ENCODE data around the gene RPTOR. TPM values are rescaled to one million over a fixed set of nuclear protein-coding genes. Genes with fewer than 3 reads are reported as not detected.

RPTOR gene
- total RNA-seq, 2 donors from 2014 or later: 62.0 to 228 TPM

- no peak for ATAC-seq (replicated peaks)
- Mint-ChIP-seq H3K27me3 (peaks cover 4% of the 10 kb centered on the region), H3K4me3 (peak overlapping the region; percentile 15), H3K9me3 (no peaks in the 10 kb centered on the region), H3K36me3 (ENCODE audit: low read depth) (no peaks in the 10 kb centered on the region), H3K4me1 (peaks cover 11% of the 10 kb centered on the region), H3K27ac (peak overlapping the region; percentile 47)
Observed at GRCh38 chr17:80979547-80980378, 435.1 kb downstream of the RPTOR start.

DNA sequence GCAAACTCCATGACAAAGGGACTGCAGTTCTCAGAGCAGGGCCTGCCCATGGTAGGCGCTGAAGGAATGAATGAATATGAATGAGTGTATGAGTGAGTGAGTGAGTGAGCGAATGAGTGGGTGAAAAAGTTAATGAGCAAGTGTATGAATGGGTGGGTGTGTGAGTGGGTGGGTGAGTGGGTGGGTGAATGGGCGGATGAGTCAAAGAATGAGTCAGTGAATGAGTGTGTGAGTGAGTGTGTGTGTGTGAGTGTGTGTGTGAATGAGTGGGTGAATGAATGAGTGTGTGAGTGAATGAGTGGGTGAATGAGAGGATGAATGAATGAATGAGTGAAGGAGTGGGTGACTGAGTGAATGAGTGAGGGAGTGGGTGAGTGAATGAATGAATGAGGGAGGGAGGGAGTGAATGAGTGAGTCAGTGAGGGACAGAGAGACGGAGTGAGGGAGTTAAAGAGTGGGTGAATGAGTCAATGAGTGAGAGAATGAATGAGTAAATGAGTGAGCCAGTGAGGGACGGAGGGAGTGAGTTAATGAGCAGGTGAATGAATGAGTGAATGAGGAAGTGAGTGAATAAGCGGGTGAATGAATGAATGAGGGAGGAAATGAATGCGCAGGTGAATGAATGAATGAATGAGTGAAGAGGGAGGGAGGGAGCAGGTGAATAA is 435.9 kb downstream of the RPTOR start:
- Mint-ChIP-seq H3K27ac (peak overlapping the region; percentile 47), H3K4me1 (peaks cover 11% of the 10 kb centered on the region), H3K9me3 (no peaks in the 10 kb centered on the region), H3K36me3 (ENCODE audit: low read depth) (no peaks in the 10 kb centered on the region), H3K4me3 (peak overlapping the region; percentile 15), H3K27me3 (peaks cover 4% of the 10 kb centered on the region)
- ATAC-seq (replicated peaks): peak; percentile 92

- Mint-ChIP-seq H3K9me3 (no peaks in the 10 kb centered on the region), H3K4me3 (peak overlapping the region; percentile 15), H3K4me1 (peaks cover 11% of the 10 kb centered on the region), H3K27ac (peak overlapping the region; percentile 47), H3K36me3 (ENCODE audit: low read depth) (no peaks in the 10 kb centered on the region), H3K27me3 (peaks cover 4% of the 10 kb centered on the region)
- ATAC-seq (replicated peaks): no peak
Observed at GRCh38 chr17:80981062-80981902, 436.6 kb downstream of the RPTOR start.

DNA sequence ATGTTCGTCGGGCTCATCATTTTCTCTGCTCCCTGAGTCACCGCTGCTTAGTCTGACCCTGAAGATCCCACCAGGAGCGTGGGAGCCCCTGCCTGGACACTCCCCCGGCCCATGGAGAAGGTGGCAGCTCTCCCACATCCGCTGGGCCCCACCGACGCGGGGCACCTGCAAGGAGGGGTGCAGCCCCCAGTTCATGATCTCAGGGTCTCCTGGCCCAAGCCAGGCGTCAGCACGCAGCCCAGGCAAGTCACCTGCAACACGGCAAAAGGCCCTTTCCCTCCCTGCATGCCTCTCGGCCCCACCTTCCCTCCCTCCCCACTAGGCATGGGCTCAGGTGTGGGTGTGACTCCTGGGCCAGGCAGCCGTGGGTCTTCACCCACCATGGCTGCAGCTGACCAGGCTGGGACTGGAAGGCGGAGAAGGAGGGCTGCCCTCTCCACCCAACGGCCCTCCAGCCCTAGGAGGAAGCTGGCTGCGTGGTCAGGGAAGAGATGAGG is 437.3 kb downstream of the RPTOR start:
- H3K4me1 Mint-ChIP-seq: peaks cover 11% of the 10 kb centered on the region
- no peaks in the 10 kb centered on the region for H3K36me3 Mint-ChIP-seq (ENCODE audit: low read depth)
- H3K27ac Mint-ChIP-seq: no peak overlapping the region
- ATAC-seq (replicated peaks): no peak
- peaks cover 4% of the 10 kb centered on the region for H3K27me3 Mint-ChIP-seq
- H3K9me3 Mint-ChIP-seq: no peaks in the 10 kb centered on the region
- H3K4me3 Mint-ChIP-seq: no peak overlapping the region

DNA sequence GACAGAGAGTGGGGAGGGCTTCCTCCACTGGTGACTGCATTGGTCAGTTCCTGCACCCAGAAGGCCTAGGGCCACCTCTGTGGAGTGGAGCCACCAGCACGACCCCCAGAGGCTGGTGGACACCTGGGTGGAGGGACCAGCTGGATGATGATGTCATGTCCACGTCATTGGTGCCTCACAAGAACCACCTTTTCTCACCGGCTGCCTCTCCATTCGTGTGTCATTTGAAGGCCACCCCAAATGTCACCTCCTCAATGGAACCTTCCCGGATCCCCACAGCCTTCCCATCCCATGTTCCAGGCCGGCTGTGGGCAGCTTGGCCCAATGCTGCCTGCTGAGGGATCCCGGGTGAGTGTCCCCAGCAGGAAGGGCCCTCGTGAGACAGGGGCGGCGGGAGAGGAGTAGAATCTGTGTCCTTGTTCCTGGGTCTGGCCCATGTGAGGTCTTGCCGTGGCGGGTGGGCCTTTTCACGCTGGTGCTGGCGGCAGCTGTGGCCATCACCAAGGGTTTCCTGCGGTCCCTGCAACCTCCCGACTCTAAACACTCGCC is 437.9 kb downstream of the RPTOR start:
- H3K36me3 Mint-ChIP-seq (ENCODE audit: low read depth): no peaks in the 10 kb centered on the region
- H3K9me3 Mint-ChIP-seq: no peaks in the 10 kb centered on the region
- no peak overlapping the region for H3K4me3 Mint-ChIP-seq
- ATAC-seq (replicated peaks): no peak
- peaks cover 4% of the 10 kb centered on the region for H3K27me3 Mint-ChIP-seq
- no peak overlapping the region for H3K27ac Mint-ChIP-seq
- H3K4me1 Mint-ChIP-seq: peaks cover 11% of the 10 kb centered on the region

- H3K4me1 Mint-ChIP-seq: peaks cover 11% of the 10 kb centered on the region
- H3K9me3 Mint-ChIP-seq: no peaks in the 10 kb centered on the region
- no peak overlapping the region for H3K27ac Mint-ChIP-seq
- no peaks in the 10 kb centered on the region for H3K36me3 Mint-ChIP-seq (ENCODE audit: low read depth)
- ATAC-seq (replicated peaks): no peak
- H3K4me3 Mint-ChIP-seq: no peak overlapping the region
- H3K27me3 Mint-ChIP-seq: peaks cover 4% of the 10 kb centered on the region
Observed at GRCh38 chr17:80983545-80983944, 438.9 kb downstream of the RPTOR start.

- no peak for ATAC-seq (replicated peaks)
- Mint-ChIP-seq H3K4me1 (peaks cover 11% of the 10 kb centered on the region), H3K4me3 (no peak overlapping the region), H3K27me3 (peaks cover 4% of the 10 kb centered on the region), H3K9me3 (no peaks in the 10 kb centered on the region), H3K27ac (no peak overlapping the region), H3K36me3 (ENCODE audit: low read depth) (no peaks in the 10 kb centered on the region)
Observed at GRCh38 chr17:80984749-80985148, 440.1 kb downstream of the RPTOR start.

DNA sequence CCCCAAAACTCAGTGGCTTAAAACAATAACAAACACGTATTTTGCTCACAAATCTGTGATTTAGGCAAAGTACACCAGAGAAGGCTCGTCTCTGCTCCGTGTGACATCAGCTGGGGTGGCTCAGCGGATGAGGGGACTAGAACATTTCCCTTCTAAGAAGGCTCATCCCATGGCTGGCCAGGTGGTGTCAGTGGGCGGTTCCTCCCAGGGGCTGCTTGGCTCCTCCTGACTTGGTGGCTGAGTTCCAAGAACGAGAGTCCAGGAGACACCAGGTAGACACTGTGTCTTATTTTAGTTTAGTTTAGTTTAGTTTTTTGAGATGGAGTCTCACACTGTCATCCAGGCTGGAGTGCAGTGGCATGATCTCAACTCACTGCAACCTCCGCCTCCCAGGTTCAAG is 441.4 kb downstream of the RPTOR start:
- H3K27ac Mint-ChIP-seq: no peak overlapping the region
- H3K36me3 Mint-ChIP-seq (ENCODE audit: low read depth): no peaks in the 10 kb centered on the region
- no peaks in the 10 kb centered on the region for H3K4me1 Mint-ChIP-seq
- no peaks in the 10 kb centered on the region for H3K9me3 Mint-ChIP-seq
- no peak overlapping the region for H3K4me3 Mint-ChIP-seq
- H3K27me3 Mint-ChIP-seq: no peaks in the 10 kb centered on the region
- no peak for ATAC-seq (replicated peaks)

DNA sequence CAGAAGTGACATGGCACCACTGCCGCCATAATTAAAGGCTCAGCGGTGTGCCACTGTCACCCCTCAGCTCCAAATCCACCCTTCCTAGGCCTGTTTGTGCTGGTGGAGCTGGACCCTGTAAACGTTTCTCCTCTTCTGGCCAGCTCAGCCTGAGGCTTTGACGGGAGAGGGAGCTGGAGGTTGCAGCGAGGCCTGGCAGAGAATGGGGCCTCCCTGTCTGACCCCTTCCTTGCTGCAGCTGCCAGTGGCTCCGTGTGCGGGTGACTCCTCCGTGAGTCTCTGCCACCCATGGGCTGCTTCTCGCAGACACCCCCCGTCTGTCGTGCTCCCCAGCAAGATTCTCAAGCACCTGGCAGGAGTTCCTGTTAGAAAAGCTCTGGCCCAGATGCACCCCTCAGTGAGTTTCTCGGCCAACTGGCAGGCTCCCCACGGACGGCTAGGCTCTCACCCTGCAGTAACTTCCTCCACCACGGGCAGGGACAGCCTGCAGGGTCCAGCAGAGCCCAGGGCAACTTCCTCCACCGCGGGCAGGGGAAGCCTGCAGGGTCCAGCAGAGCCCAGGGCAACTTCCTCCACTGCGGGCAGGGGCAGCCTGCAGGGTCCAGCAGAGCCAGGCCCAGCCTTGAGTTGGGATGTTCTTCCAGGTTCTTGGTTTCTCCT is 442.3 kb downstream of the RPTOR start:
- ATAC-seq (replicated peaks): no peak
- H3K4me1 Mint-ChIP-seq: no peaks in the 10 kb centered on the region
- H3K27ac Mint-ChIP-seq: no peak overlapping the region
- H3K4me3 Mint-ChIP-seq: no peak overlapping the region
- no peaks in the 10 kb centered on the region for H3K27me3 Mint-ChIP-seq
- no peaks in the 10 kb centered on the region for H3K9me3 Mint-ChIP-seq
- no peaks in the 10 kb centered on the region for H3K36me3 Mint-ChIP-seq (ENCODE audit: low read depth)

- no peaks in the 10 kb centered on the region for H3K4me1 Mint-ChIP-seq
- H3K36me3 Mint-ChIP-seq (ENCODE audit: low read depth): no peaks in the 10 kb centered on the region
- H3K27ac Mint-ChIP-seq: no peak overlapping the region
- no peaks in the 10 kb centered on the region for H3K27me3 Mint-ChIP-seq
- no peak for ATAC-seq (replicated peaks)
- no peaks in the 10 kb centered on the region for H3K9me3 Mint-ChIP-seq
- H3K4me3 Mint-ChIP-seq: no peak overlapping the region
Observed at GRCh38 chr17:80987941-80988461, 443.4 kb downstream of the RPTOR start.

- ATAC-seq (replicated peaks): no peak
- Mint-ChIP-seq H3K9me3 (no peaks in the 10 kb centered on the region), H3K36me3 (ENCODE audit: low read depth) (no peaks in the 10 kb centered on the region), H3K27me3 (no peaks in the 10 kb centered on the region), H3K27ac (no peak overlapping the region), H3K4me3 (no peak overlapping the region), H3K4me1 (no peaks in the 10 kb centered on the region)
Observed at GRCh38 chr17:80989586-80989913, 444.9 kb downstream of the RPTOR start.

GRCh38 chr17:80990921-80991644 is 446.4 kb downstream of the RPTOR start:
- H3K9me3 Mint-ChIP-seq: no peaks in the 10 kb centered on the region
- H3K4me1 Mint-ChIP-seq: no peaks in the 10 kb centered on the region
- peak overlapping the region; percentile 81 for H3K27ac Mint-ChIP-seq
- H3K27me3 Mint-ChIP-seq: no peaks in the 10 kb centered on the region
- peak; percentile 17 for ATAC-seq (replicated peaks)
- peaks cover 9% of the 10 kb centered on the region for H3K36me3 Mint-ChIP-seq (ENCODE audit: low read depth)
- H3K4me3 Mint-ChIP-seq: peak overlapping the region; percentile 73

GRCh38 chr17:80991645-80992076 is 447.0 kb downstream of the RPTOR start, which contains the start of gene CHMP6:
Gene CHMP6 (plus strand): TSS chr17:80991841. CDS start chr17:80991919, 78 bp downstream.
- no peaks in the 10 kb centered on the region for H3K27me3 Mint-ChIP-seq
- H3K36me3 Mint-ChIP-seq (ENCODE audit: low read depth): peaks cover 15% of the 10 kb centered on the region
- no peaks in the 10 kb centered on the region for H3K4me1 Mint-ChIP-seq
- H3K4me3 Mint-ChIP-seq: peak within 1 kb of the TSS; percentile 73
- peak; percentile 82 for ATAC-seq (replicated peaks)
- no peaks in the 10 kb centered on the region for H3K9me3 Mint-ChIP-seq
- H3K27ac Mint-ChIP-seq: peak within 1 kb of the TSS; percentile 81

Measured in activated T-helper 17 cell treated with anti-CD3 and anti-CD28 coated beads, Interleukin-2, amount 50 U/mL, for 72 hours (primary cell).